ENCODE data around the gene DCHS1. TPM values are rescaled to one million over a fixed set of nuclear protein-coding genes. Genes with fewer than 3 reads are reported as not detected.
"Not testable (repeated sequence)": the region's sequence is repeated elsewhere in the genome, so short reads cannot be mapped to it uniquely, and the experiment has no call there.

DCHS1 gene
- polyA plus RNA-seq, 2 donors = 1.7 to 2.0 TPM

DNA sequence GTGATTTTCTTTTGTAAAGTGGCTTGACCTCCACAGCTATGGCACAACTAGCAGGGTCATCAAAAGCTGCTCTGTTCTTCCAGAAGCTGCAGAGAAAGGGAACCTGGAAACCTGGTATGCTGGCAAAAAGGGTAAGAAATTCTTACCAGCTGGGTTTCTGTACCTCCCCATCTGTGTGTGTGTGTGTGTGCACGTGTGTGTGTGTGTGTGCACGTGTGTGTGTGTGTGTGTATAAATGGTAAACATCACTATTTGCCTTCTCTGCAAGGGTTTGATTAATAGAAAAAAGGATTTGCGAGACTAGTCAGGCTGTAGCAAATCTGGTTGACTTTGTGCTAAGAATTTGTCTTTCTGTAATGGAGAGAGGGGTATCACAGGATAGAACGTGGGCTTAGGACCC is 32.3 kb upstream of the DCHS1 start:
- no peaks in the 10 kb centered on the region for H3K27me3 ChIP-seq (ENCODE audit: control insufficient read depth in 1 of 2, insufficient read depth in 2 of 2, low read length in 2 of 2)
- H3K4me1 ChIP-seq (ENCODE audit: control insufficient read depth in 2 of 2, insufficient read depth in 2 of 2, low read length in 1 of 2) = no peaks in the 10 kb centered on the region
- no peaks in the 10 kb centered on the region for H3K36me3 ChIP-seq (ENCODE audit: control insufficient read depth in 2 of 2, insufficient read depth in 2 of 2, low read length in 1 of 2)
- H3K4me3 ChIP-seq (ENCODE audit: low read depth in 1 of 2, low read length in 2 of 2) = no peak overlapping the region
- no peaks in the 10 kb centered on the region for H3K9me3 ChIP-seq (ENCODE audit: control insufficient read depth in 2 of 2, insufficient read depth in 1 of 2, low read depth in 1 of 2, low read length in 1 of 2)
- WGBS, 2 donors = 56 to 57% methylated on average over 4 of the region's 4 CpGs
- H3K27ac ChIP-seq (ENCODE audit: low read depth in 2 of 2, low read length in 1 of 2) = no peak overlapping the region

DNA sequence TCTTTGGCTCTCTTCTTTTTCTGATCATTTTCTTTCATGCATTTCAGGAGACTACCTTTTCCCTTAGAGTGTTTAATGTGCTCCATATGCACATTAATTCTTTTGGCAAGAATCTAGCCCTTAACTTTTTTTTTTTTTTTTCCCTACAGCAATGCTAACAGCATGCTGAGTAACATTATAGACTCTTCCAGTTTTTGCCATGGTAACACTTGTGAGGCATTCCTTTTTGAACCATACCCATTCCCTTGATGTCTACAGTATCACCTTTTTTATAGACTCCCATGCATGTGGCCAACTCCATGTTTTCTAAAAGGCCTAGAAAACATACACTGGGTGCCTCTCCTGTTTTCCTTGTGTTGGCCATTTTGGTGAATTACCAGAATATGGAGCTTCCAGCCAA is 30.4 kb upstream of the DCHS1 start:
- no peaks in the 10 kb centered on the region for H3K36me3 ChIP-seq (ENCODE audit: control insufficient read depth in 2 of 2, insufficient read depth in 2 of 2, low read length in 1 of 2)
- no peak overlapping the region for H3K27ac ChIP-seq (ENCODE audit: low read depth in 2 of 2, low read length in 1 of 2)
- no peaks in the 10 kb centered on the region for H3K27me3 ChIP-seq (ENCODE audit: control insufficient read depth in 1 of 2, insufficient read depth in 2 of 2, low read length in 2 of 2)
- no peak overlapping the region for H3K4me3 ChIP-seq (ENCODE audit: low read depth in 1 of 2, low read length in 2 of 2)
- no peaks in the 10 kb centered on the region for H3K9me3 ChIP-seq (ENCODE audit: control insufficient read depth in 2 of 2, insufficient read depth in 1 of 2, low read depth in 1 of 2, low read length in 1 of 2)
- H3K4me1 ChIP-seq (ENCODE audit: control insufficient read depth in 2 of 2, insufficient read depth in 2 of 2, low read length in 1 of 2) = peaks cover 3 to 5% of the 10 kb centered on the region in 2 donors

DNA sequence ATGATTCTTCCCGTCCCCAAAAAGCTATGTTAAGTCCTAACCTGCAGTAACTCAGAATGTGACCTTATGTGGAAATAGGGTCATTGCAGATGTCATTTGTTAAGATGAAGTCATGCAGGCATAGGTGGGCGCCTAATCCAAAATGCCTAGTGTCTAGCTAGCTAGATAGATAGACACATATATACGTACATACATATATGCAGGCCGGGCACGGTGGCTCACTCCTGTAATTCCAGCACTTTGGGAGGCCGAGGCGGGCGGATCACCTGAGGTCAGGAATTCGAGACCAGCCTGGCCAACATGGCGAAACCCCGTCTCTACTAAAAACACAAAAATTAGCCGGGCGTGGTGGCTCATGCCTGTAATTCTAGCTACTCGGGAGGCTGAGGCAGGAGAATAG is 28.5 kb upstream of the DCHS1 start:
- 90 to 93% methylated on average over 13 to 14 of the region's 14 CpGs for WGBS, 2 donors
- H3K9me3 ChIP-seq (ENCODE audit: control insufficient read depth in 2 of 2, insufficient read depth in 1 of 2, low read depth in 1 of 2, low read length in 1 of 2); H3K36me3 ChIP-seq (ENCODE audit: control insufficient read depth in 2 of 2, insufficient read depth in 2 of 2, low read length in 1 of 2); H3K27ac ChIP-seq (ENCODE audit: low read depth in 2 of 2, low read length in 1 of 2); H3K4me3 ChIP-seq (ENCODE audit: low read depth in 1 of 2, low read length in 2 of 2); H3K4me1 ChIP-seq (ENCODE audit: control insufficient read depth in 2 of 2, insufficient read depth in 2 of 2, low read length in 1 of 2); H3K27me3 ChIP-seq (ENCODE audit: control insufficient read depth in 1 of 2, insufficient read depth in 2 of 2, low read length in 2 of 2): not testable (repeated sequence)

DNA sequence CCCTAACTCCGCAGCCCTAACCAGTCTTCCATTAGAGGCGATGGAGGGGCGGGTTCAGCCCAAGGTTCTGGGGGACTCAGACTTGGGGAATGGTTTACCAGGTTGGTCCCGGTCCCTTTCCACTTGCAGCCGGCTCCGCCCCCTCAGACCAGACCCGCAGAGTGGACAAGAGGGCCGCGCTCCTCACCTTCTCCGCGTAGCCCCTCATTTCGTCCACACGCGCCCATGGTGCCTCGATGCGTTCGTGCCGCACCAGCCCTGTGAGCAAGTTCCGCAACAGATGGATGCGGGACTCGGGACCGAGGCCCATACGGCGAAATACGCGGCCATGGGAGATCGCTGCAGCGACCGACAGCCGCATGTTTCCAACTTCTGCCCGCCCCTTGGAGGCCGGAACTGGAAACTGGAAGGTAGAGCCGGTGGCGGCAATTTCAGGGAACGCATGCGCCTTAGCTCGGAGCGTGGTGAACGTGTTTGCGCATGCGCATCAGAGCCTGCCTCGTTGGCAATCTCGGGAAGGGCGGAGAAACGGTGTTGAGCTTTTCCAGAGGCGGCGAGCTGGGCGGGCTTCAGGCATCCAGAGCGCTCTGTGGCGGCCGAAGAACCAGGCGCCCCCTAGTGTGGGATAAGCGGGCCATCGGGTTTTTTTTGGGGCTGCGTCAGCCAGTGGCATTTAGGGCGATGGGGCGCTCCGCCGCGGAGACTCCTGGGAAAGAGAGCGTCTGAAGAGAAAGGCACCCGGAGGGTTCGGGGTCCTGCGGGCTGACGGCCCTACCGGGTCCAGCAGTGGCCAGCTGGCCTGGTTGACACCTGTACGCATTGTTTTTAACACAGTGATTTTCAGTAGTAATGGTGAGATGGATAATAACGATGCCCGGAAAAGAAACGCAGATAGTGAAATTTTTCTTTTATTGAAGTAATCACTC is 27.6 kb upstream of the DCHS1 start, which contains the start of gene MRPL17:
TSS of gene MRPL17 (minus strand) at position 405 of the 926 bp plus-strand sequence. CDS start at position 361, 44 bp downstream.
- Histone ChIP-seq H3K36me3 (ENCODE audit: control insufficient read depth in 2 of 2, insufficient read depth in 2 of 2, low read length in 1 of 2) (no peaks in the 10 kb centered on the region), H3K27me3 (ENCODE audit: control insufficient read depth in 1 of 2, insufficient read depth in 2 of 2, low read length in 2 of 2) (no peaks in the 10 kb centered on the region), H3K9me3 (ENCODE audit: control insufficient read depth in 2 of 2, insufficient read depth in 1 of 2, low read depth in 1 of 2, low read length in 1 of 2) (no peaks in the 10 kb centered on the region), H3K4me3 (ENCODE audit: low read depth in 1 of 2, low read length in 2 of 2) (peak within 1 kb of the TSS; percentile 81 to 84), H3K4me1 (ENCODE audit: control insufficient read depth in 2 of 2, insufficient read depth in 2 of 2, low read length in 1 of 2) (peaks cover 3 to 5% of the 10 kb centered on the region in 2 donors), H3K27ac (ENCODE audit: low read depth in 2 of 2, low read length in 1 of 2) (peak within 1 kb of the TSS; percentile 96)
- WGBS, 2 donors = 0 to 1% methylated on average over 70 of the region's 70 CpGs

DNA sequence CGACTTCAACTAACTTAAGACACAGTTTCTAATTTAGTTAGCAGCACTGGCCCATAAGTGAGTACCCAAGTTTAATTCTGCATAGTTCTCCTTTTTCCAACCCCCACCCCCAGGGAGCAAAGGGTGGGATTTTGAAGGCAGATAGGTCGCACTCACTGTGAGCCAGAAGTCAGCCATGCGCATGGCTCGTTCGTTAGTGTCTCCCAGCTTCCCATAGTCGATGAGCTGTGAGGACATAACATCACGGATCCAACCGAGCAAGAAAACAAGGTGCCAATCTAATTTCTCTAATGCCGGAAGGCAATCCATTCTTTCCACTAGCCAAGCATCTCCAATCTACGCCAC is 27.0 kb upstream of the DCHS1 start:
- Histone ChIP-seq H3K4me1 (ENCODE audit: control insufficient read depth in 2 of 2, insufficient read depth in 2 of 2, low read length in 1 of 2) (peaks cover 3 to 5% of the 10 kb centered on the region in 2 donors), H3K36me3 (ENCODE audit: control insufficient read depth in 2 of 2, insufficient read depth in 2 of 2, low read length in 1 of 2) (no peaks in the 10 kb centered on the region), H3K27me3 (ENCODE audit: control insufficient read depth in 1 of 2, insufficient read depth in 2 of 2, low read length in 2 of 2) (no peaks in the 10 kb centered on the region), H3K27ac (ENCODE audit: low read depth in 2 of 2, low read length in 1 of 2) (peak overlapping the region; percentile 71 to 78), H3K4me3 (ENCODE audit: low read depth in 1 of 2, low read length in 2 of 2) (peak overlapping the region; percentile 81 to 84), H3K9me3 (ENCODE audit: control insufficient read depth in 2 of 2, insufficient read depth in 1 of 2, low read depth in 1 of 2, low read length in 1 of 2) (no peaks in the 10 kb centered on the region)
- WGBS, 2 donors = 1% methylated on average over 10 of the region's 10 CpGs

DNA sequence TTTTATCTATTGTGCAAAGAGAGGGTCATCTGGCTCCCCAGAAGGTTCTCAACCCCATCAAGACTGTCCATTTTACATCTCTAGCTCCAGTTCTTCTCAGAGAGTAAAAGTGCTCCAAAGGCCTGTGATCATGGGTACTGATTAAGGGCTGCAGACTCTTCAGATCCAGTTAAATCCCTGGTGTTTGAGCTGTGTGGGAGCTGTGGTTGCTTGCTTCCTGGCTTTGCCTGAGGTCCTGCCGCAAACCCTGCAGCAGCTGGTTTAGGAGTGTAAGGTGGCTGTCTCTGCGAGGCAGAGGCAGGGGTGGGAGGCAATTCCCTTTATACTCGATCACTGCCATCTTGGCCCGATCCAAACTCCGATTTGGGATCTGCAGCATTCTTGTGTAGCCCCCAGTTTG is 26.3 kb upstream of the DCHS1 start:
- peak overlapping the region; percentile 81 to 84 for H3K4me3 ChIP-seq (ENCODE audit: low read depth in 1 of 2, low read length in 2 of 2)
- H3K27me3 ChIP-seq (ENCODE audit: control insufficient read depth in 1 of 2, insufficient read depth in 2 of 2, low read length in 2 of 2) = no peaks in the 10 kb centered on the region
- no peaks in the 10 kb centered on the region for H3K9me3 ChIP-seq (ENCODE audit: control insufficient read depth in 2 of 2, insufficient read depth in 1 of 2, low read depth in 1 of 2, low read length in 1 of 2)
- 8 to 9% methylated on average over 5 of the region's 5 CpGs for WGBS, 2 donors
- no peak overlapping the region for H3K27ac ChIP-seq (ENCODE audit: low read depth in 2 of 2, low read length in 1 of 2)
- peaks cover 3 to 5% of the 10 kb centered on the region in 2 donors for H3K4me1 ChIP-seq (ENCODE audit: control insufficient read depth in 2 of 2, insufficient read depth in 2 of 2, low read length in 1 of 2)
- no peaks in the 10 kb centered on the region for H3K36me3 ChIP-seq (ENCODE audit: control insufficient read depth in 2 of 2, insufficient read depth in 2 of 2, low read length in 1 of 2)

DNA sequence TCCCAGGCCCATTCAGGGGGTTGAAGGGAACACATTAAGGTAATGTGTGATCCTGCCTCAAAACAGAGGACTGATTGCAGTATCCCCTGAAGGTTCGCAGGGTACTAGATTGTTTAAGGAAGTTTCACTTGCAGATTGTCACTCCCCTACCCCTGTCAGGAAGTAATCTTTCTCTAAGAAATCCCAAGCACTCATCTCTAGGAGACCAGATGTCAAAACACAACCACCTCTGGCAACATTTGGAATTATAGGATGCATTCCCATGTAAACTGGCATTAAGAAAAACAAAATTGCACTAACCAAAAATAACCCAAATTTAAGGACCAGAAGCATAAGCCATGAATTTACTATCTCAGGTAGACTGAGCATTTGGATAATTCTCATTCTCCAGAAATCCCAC is 25.9 kb upstream of the DCHS1 start:
- Histone ChIP-seq H3K9me3 (ENCODE audit: control insufficient read depth in 2 of 2, insufficient read depth in 1 of 2, low read depth in 1 of 2, low read length in 1 of 2) (no peaks in the 10 kb centered on the region), H3K27me3 (ENCODE audit: control insufficient read depth in 1 of 2, insufficient read depth in 2 of 2, low read length in 2 of 2) (no peaks in the 10 kb centered on the region), H3K4me1 (ENCODE audit: control insufficient read depth in 2 of 2, insufficient read depth in 2 of 2, low read length in 1 of 2) (peaks cover 3 to 5% of the 10 kb centered on the region in 2 donors), H3K4me3 (ENCODE audit: low read depth in 1 of 2, low read length in 2 of 2) (no peak overlapping the region), H3K27ac (ENCODE audit: low read depth in 2 of 2, low read length in 1 of 2) (no peak overlapping the region), H3K36me3 (ENCODE audit: control insufficient read depth in 2 of 2, insufficient read depth in 2 of 2, low read length in 1 of 2) (no peaks in the 10 kb centered on the region)
- WGBS, 2 donors = 54 to 60% methylated on average over 1 of the region's 1 CpG

DNA sequence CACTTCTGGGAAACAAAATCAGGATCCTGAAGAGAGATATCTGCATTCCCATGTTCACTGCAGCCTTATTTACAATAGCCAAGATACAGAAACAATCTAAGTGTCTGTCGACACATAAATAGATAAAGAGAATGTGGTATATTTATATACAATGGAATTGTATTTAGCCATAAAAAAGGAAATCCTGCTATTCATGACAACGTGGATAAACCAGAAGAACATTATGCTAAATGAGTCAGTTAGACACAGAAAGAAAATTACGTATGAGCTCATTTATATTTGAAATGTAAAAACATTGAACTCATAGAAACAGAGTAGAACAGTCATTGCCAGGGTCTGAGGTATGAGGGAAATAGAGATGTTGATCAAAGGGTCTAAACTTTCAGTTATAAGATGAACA is 21.4 kb upstream of the DCHS1 start:
- Histone ChIP-seq H3K4me1 (ENCODE audit: control insufficient read depth in 2 of 2, insufficient read depth in 2 of 2, low read length in 1 of 2) (peaks cover 2% of the 10 kb centered on the region in 2 donors), H3K4me3 (ENCODE audit: low read depth in 1 of 2, low read length in 2 of 2) (no peak overlapping the region), H3K36me3 (ENCODE audit: control insufficient read depth in 2 of 2, insufficient read depth in 2 of 2, low read length in 1 of 2) (no peaks in the 10 kb centered on the region), H3K27me3 (ENCODE audit: control insufficient read depth in 1 of 2, insufficient read depth in 2 of 2, low read length in 2 of 2) (no peaks in the 10 kb centered on the region), H3K27ac (ENCODE audit: low read depth in 2 of 2, low read length in 1 of 2) (no peak overlapping the region), H3K9me3 (ENCODE audit: control insufficient read depth in 2 of 2, insufficient read depth in 1 of 2, low read depth in 1 of 2, low read length in 1 of 2) (no peaks in the 10 kb centered on the region)
- WGBS, 2 donors = 74 to 76% methylated on average over 3 of the region's 3 CpGs

DNA sequence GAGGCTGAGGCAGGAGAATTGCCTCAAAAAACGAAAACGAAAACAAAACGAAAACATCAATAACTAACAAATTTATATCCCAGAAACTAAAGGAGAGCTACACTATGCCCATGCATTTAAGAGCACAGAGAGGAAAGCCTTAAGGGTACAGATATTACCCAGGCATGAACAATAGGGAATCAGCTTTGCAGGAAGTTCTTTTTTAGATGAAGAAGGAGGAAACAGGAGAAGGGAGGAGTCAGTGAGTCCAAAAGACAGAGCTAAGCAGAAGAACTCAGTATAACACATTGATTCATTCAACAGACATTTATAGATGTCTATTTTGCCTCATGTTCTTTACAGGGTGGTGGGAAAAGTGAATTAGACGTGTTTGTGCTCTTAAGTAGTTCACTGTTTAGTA is 19.3 kb upstream of the DCHS1 start:
- 86% methylated on average over 4 of the region's 4 CpGs for WGBS, 2 donors
- no peaks in the 10 kb centered on the region for H3K27me3 ChIP-seq (ENCODE audit: control insufficient read depth in 1 of 2, insufficient read depth in 2 of 2, low read length in 2 of 2)
- H3K4me3 ChIP-seq (ENCODE audit: low read depth in 1 of 2, low read length in 2 of 2) = no peak overlapping the region
- H3K9me3 ChIP-seq (ENCODE audit: control insufficient read depth in 2 of 2, insufficient read depth in 1 of 2, low read depth in 1 of 2, low read length in 1 of 2) = no peaks in the 10 kb centered on the region
- H3K27ac ChIP-seq (ENCODE audit: low read depth in 2 of 2, low read length in 1 of 2) = no peak overlapping the region
- H3K4me1 ChIP-seq (ENCODE audit: control insufficient read depth in 2 of 2, insufficient read depth in 2 of 2, low read length in 1 of 2) = no peaks in the 10 kb centered on the region
- H3K36me3 ChIP-seq (ENCODE audit: control insufficient read depth in 2 of 2, insufficient read depth in 2 of 2, low read length in 1 of 2) = no peaks in the 10 kb centered on the region

DNA sequence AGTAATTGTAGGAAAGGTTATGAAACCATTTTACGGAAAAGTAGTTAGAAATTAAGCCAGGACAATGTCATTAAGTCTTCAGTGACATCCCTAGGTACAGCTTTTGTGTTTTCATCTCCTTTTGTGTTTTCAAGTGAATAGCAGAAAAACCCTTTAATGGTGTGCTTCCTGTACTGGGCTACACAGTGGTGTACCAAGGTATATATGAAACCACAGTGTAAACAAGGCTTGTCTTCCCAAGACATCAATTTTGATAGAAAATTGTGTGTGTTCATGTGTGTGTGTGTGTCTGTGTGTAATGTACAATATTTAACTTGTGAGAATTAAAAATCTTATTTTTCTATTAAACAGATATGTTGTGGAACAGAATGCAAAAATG is 18.6 kb upstream of the DCHS1 start:
- Histone ChIP-seq H3K27me3 (ENCODE audit: control insufficient read depth in 1 of 2, insufficient read depth in 2 of 2, low read length in 2 of 2) (no peaks in the 10 kb centered on the region), H3K4me1 (ENCODE audit: control insufficient read depth in 2 of 2, insufficient read depth in 2 of 2, low read length in 1 of 2) (no peaks in the 10 kb centered on the region), H3K27ac (ENCODE audit: low read depth in 2 of 2, low read length in 1 of 2) (no peak overlapping the region), H3K36me3 (ENCODE audit: control insufficient read depth in 2 of 2, insufficient read depth in 2 of 2, low read length in 1 of 2) (no peaks in the 10 kb centered on the region), H3K4me3 (ENCODE audit: low read depth in 1 of 2, low read length in 2 of 2) (no peak overlapping the region), H3K9me3 (ENCODE audit: control insufficient read depth in 2 of 2, insufficient read depth in 1 of 2, low read depth in 1 of 2, low read length in 1 of 2) (no peaks in the 10 kb centered on the region)
- 90 to 100% methylated on average over 1 of the region's 1 CpG for WGBS, 2 donors
